ENCODE measurements around the gene PRTFDC1.

DNA sequence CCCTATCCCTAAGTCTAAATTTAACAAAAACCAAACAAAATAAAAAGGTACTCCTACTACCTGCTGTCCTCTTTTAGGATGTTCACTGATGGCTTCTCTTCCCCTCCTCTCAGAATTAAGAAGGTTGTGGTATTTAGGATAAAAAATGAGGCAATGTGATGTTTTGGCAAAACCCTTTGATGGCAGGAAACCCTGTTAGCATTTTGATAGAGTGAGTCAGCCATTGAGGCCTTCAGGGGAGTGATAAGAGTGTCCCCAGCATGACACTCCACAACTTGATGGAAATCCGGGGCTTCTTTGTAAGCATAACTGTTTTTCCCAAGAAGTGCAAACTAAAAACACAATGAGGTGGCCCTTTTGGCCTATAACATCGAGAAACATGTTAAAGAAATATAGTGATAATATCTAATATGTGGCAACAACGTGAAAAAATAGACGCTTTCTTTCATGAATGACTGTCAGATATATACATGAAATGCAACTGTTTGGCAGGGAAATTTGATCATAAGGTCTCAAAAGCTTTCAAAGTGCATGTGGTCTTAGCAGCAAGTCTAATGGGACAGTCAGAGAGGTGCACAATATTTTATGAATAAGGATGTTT lies 55.0 kb downstream of the PRTFDC1 start:
- TF ChIP-seq, protein P1, sequence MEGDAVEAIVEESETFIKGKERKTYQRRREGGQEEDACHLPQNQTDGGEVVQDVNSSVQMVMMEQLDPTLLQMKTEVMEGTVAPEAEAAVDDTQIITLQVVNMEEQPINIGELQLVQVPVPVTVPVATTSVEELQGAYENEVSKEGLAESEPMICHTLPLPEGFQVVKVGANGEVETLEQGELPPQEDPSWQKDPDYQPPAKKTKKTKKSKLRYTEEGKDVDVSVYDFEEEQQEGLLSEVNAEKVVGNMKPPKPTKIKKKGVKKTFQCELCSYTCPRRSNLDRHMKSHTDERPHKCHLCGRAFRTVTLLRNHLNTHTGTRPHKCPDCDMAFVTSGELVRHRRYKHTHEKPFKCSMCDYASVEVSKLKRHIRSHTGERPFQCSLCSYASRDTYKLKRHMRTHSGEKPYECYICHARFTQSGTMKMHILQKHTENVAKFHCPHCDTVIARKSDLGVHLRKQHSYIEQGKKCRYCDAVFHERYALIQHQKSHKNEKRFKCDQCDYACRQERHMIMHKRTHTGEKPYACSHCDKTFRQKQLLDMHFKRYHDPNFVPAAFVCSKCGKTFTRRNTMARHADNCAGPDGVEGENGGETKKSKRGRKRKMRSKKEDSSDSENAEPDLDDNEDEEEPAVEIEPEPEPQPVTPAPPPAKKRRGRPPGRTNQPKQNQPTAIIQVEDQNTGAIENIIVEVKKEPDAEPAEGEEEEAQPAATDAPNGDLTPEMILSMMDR (IDR thresholded peaks at IDR 0.05), result no peak
- no peak for TF ChIP-seq POLR2A (IDR thresholded peaks at IDR 0.05)
